Endodermal cell (in vitro differentiated cells): ENCODE results near the gene CSTB. TPM values are rescaled to one million over a fixed set of nuclear protein-coding genes. Genes with fewer than 3 reads are reported as not detected.

Source experiments
- DNase-seq: peaks from one replicate; pipeline ENCODE4 v3.0.0-alpha.2; 2017
- H3K27ac ChIP-seq: 2 replicates; pipeline ENCODE4 v1.5.1; 2013; ENCODE audit warnings: mild to moderate bottlenecking, low read depth, low read length, moderate library complexity
- H3K27me3 ChIP-seq: 2 replicates; pipeline ENCODE4 v1.6.1; 2013; ENCODE audit warnings: mild to moderate bottlenecking, low read length, moderate library complexity; ENCODE audit not compliant: insufficient read depth, control insufficient read depth, poor library complexity, severe bottlenecking
- H3K36me3 ChIP-seq: 2 replicates; pipeline ENCODE4 v1.7.0; 2013; ENCODE audit warnings: mild to moderate bottlenecking, low read length, moderate library complexity; ENCODE audit not compliant: control insufficient read depth, insufficient read depth
- H3K4me1 ChIP-seq: one replicate; pipeline ENCODE4 v1.7.0; 2013; ENCODE audit warnings: low read length; ENCODE audit not compliant: control insufficient read depth, insufficient read depth
- H3K4me3 ChIP-seq: 2 replicates; pipeline ENCODE4 v1.5.1; 2013; ENCODE audit warnings: mild to moderate bottlenecking, low read length, moderate library complexity
- H3K9ac ChIP-seq: 2 replicates; pipeline ENCODE4 v1.6.1; 2013; ENCODE audit warnings: mild to moderate bottlenecking, low read length, moderate library complexity; ENCODE audit not compliant: poor library complexity, severe bottlenecking; ENCODE audit errors: extremely low read depth
- H3K9me3 ChIP-seq: 2 replicates; pipeline ENCODE4 v1.6.1; 2013; ENCODE audit warnings: mild to moderate bottlenecking, low read length, moderate library complexity; ENCODE audit not compliant: control insufficient read depth
- H3K27ac Mint-ChIP-seq: 2 replicates; pipeline ENCODE4 v1.8.0; 2020; ENCODE audit warnings: mixed read lengths
- H3K27me3 Mint-ChIP-seq: 2 replicates; pipeline ENCODE4 v1.8.0; 2021; ENCODE audit warnings: mild to moderate bottlenecking, mixed read lengths; ENCODE audit not compliant: insufficient read depth
- H3K36me3 Mint-ChIP-seq: 2 replicates; pipeline ENCODE4 v1.8.0; 2020; ENCODE audit warnings: low read depth, mixed read lengths
- H3K4me1 Mint-ChIP-seq: 2 replicates; pipeline ENCODE4 v1.8.0; 2020; ENCODE audit warnings: mixed read lengths
- H3K4me3 Mint-ChIP-seq: 2 replicates; pipeline ENCODE4 v1.8.0; 2020; ENCODE audit warnings: mild to moderate bottlenecking, moderate library complexity, mixed read lengths
- H3K9me3 Mint-ChIP-seq: 2 replicates; pipeline ENCODE4 v1.8.0; 2020; ENCODE audit warnings: mild to moderate bottlenecking, mixed read lengths
- CTCF ChIP-seq: fragments of 200-600 bp; sonication (generic); conservative IDR thresholded peaks from 2 replicates; pipeline ENCODE4 v1.5.0; 2021; ENCODE audit warnings: antibody characterized with exemption, mild to moderate bottlenecking
- WGBS, 2 experiments: methylation state at CpG; one replicate each; pipeline versions ENCODE4 v1.1.5 to v1.1.7; 2013; ENCODE audit warnings: missing lambda C conversion rate in 2 of 2, mixed read lengths in 1 of 2; ENCODE audit not compliant: insufficient coverage in 1 of 2, insufficient read length in 1 of 2; 5-methylcytosine and 5-hydroxymethylcytosine counted together
- total RNA-seq, 2 donors: library from RNA; stranded (reverse); fragmentation: NEBNext Ultra II Directional in 1 of 2; extraction: Animal tissue kit (Norgen Biotek cat#: 25700) in 1 of 2; gene quantifications; 2 replicates in 1 of 2; 3 replicates in 1 of 2; pipeline ENCODE4 v1.2.1, GENCODE V29; 2021

The CSTB gene
- total RNA-seq, 2 donors from 2014 or later = 50.0 to 54.5 TPM

- WGBS, 2 experiments = 21 to 24% methylated on average over 13 of the region's 13 CpGs
- DNase-seq = no peak
- Histone ChIP-seq H3K4me1 (no peaks in the 10 kb centered on the region), H3K27ac (no peak overlapping the region), H3K36me3 (peaks cover 42% of the 10 kb centered on the region), H3K27me3 (no peaks in the 10 kb centered on the region), H3K9me3 (no peaks in the 10 kb centered on the region), H3K4me3 (peak overlapping the region; percentile 94), H3K9ac (peak overlapping the region; percentile 70)
- H3K4me1 Mint-ChIP-seq = peaks cover 3% of the 10 kb centered on the region
- H3K36me3 Mint-ChIP-seq = peaks cover 32% of the 10 kb centered on the region
- H3K27ac Mint-ChIP-seq = peak overlapping the region; percentile 96
- peaks cover 2% of the 10 kb centered on the region for H3K27me3 Mint-ChIP-seq
- H3K4me3 Mint-ChIP-seq = peak overlapping the region; percentile 94
- no peak for TF ChIP-seq CTCF
- no peaks in the 10 kb centered on the region for H3K9me3 Mint-ChIP-seq
Measured at GRCh38 chr21:43790010-43790524, 14.0 kb upstream of the CSTB start.

GRCh38 chr21:43789276-43790009, 13.3 kb upstream of the CSTB start, which contains the start of gene RRP1:
TSS of gene RRP1 (plus strand) at chr21:43789577. CDS start at chr21:43789630, 53 bp downstream.
- H3K4me3 Mint-ChIP-seq = peak within 1 kb of the TSS; percentile 94

GRCh38 chr21:43786807-43787440, 10.8 kb upstream of the CSTB start:
- Mint-ChIP-seq H3K4me3 (no peak overlapping the region), H3K36me3 (peaks cover 6% of the 10 kb centered on the region), H3K27ac (no peak overlapping the region), H3K4me1 (peaks cover 3% of the 10 kb centered on the region), H3K9me3 (no peaks in the 10 kb centered on the region), H3K27me3 (peaks cover 2% of the 10 kb centered on the region)
- Histone ChIP-seq H3K9ac (no peak overlapping the region), H3K9me3 (no peaks in the 10 kb centered on the region), H3K36me3 (peaks cover 11% of the 10 kb centered on the region), H3K4me1 (no peaks in the 10 kb centered on the region), H3K4me3 (no peak overlapping the region), H3K27ac (no peak overlapping the region), H3K27me3 (no peaks in the 10 kb centered on the region)
- DNase-seq = no peak
- 94 to 96% methylated on average over 38 of the region's 38 CpGs for WGBS, 2 experiments
- no peak for TF ChIP-seq CTCF

More at GRCh38 chr21:43789276-43790009, 13.3 kb upstream of the CSTB start, which contains the start of gene RRP1:
- H3K36me3 Mint-ChIP-seq = peaks cover 29% of the 10 kb centered on the region
- H3K4me1 Mint-ChIP-seq = peaks cover 3% of the 10 kb centered on the region
- WGBS, 2 experiments = 0% methylated on average over 26 to 83 of the region's 83 CpGs
- no peaks in the 10 kb centered on the region for H3K9me3 Mint-ChIP-seq
- peak within 1 kb of the TSS; percentile 96 for H3K27ac Mint-ChIP-seq
- peak within 1 kb of the TSS; percentile 77 for H3K9ac ChIP-seq
- no peaks in the 10 kb centered on the region for H3K4me1 ChIP-seq
- peak; percentile 97 for TF ChIP-seq CTCF
- peak; percentile 96 for DNase-seq
- H3K4me3 ChIP-seq = peak within 1 kb of the TSS; percentile 94
- peak within 1 kb of the TSS; percentile 57 for H3K27ac ChIP-seq
- H3K27me3 Mint-ChIP-seq = peaks cover 2% of the 10 kb centered on the region
- peaks cover 35% of the 10 kb centered on the region for H3K36me3 ChIP-seq
- H3K9me3 ChIP-seq = no peaks in the 10 kb centered on the region
- no peaks in the 10 kb centered on the region for H3K27me3 ChIP-seq
